ENCODE results near the gene ASXL1. TPM values are rescaled to one million over a fixed set of nuclear protein-coding genes. Genes with fewer than 3 reads are reported as not detected.

Gene ASXL1
- total RNA-seq, 2 donors from 2014 or later: 88.9 to 98.6 TPM

DNA sequence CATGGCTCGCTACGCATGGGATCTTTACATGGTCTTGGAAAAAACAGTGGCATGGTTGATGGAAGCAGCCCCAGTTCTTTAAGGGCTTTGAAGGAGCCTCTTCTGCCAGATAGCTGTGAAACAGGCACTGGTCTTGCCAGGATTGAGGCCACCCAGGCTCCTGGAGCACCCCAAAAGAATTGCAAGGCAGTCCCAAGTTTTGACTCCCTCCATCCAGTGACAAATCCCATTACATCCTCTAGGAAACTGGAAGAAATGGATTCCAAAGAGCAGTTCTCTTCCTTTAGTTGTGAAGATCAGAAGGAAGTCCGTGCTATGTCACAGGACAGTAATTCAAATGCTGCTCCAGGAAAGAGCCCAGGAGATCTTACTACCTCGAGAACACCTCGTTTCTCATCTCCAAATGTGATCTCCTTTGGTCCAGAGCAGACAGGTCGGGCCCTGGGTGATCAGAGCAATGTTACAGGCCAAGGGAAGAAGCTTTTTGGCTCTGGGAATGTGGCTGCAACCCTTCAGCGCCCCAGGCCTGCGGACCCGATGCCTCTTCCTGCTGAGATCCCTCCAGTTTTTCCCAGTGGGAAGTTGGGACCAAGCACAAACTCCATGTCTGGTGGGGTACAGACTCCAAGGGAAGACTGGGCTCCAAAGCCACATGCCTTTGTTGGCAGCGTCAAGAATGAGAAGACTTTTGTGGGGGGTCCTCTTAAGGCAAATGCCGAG lies 78.2 kb downstream of the ASXL1 start:
- no peaks in the 10 kb centered on the region for H3K4me1 ChIP-seq (ENCODE audit: control insufficient read depth, insufficient read depth, low read length)
- Mint-ChIP-seq H3K27me3 (ENCODE audit: insufficient read depth) (no peaks in the 10 kb centered on the region), H3K27ac (no peak overlapping the region), H3K36me3 (ENCODE audit: low read depth) (peaks cover 72% of the 10 kb centered on the region), H3K4me3 (no peak overlapping the region), H3K4me1 (peaks cover 10% of the 10 kb centered on the region), H3K9me3 (no peaks in the 10 kb centered on the region)
- TF ChIP-seq, protein P1, sequence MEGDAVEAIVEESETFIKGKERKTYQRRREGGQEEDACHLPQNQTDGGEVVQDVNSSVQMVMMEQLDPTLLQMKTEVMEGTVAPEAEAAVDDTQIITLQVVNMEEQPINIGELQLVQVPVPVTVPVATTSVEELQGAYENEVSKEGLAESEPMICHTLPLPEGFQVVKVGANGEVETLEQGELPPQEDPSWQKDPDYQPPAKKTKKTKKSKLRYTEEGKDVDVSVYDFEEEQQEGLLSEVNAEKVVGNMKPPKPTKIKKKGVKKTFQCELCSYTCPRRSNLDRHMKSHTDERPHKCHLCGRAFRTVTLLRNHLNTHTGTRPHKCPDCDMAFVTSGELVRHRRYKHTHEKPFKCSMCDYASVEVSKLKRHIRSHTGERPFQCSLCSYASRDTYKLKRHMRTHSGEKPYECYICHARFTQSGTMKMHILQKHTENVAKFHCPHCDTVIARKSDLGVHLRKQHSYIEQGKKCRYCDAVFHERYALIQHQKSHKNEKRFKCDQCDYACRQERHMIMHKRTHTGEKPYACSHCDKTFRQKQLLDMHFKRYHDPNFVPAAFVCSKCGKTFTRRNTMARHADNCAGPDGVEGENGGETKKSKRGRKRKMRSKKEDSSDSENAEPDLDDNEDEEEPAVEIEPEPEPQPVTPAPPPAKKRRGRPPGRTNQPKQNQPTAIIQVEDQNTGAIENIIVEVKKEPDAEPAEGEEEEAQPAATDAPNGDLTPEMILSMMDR (conservative IDR thresholded peaks at IDR 0.05): no peak
- H3K27me3 ChIP-seq (ENCODE audit: control insufficient read depth, insufficient read depth, low read length, poor library complexity, severe bottlenecking): no peaks in the 10 kb centered on the region
- H3K36me3 ChIP-seq (ENCODE audit: control insufficient read depth, insufficient read depth, low read length): peaks cover 86% of the 10 kb centered on the region
- no peak overlapping the region for H3K27ac ChIP-seq (ENCODE audit: low read depth, low read length)
- H3K4me3 ChIP-seq (ENCODE audit: low read length): no peak overlapping the region
- DNase-seq: peak; percentile 17
- 89 to 94% methylated on average over 9 to 11 of the region's 11 CpGs for WGBS, 2 experiments (ENCODE audit: insufficient coverage in 1 of 2, insufficient read length in 1 of 2)
- H3K9me3 ChIP-seq (ENCODE audit: control insufficient read depth, low read length): no peaks in the 10 kb centered on the region
- no peak overlapping the region for H3K9ac ChIP-seq (ENCODE audit: extremely low read depth, low read length, poor library complexity, severe bottlenecking)

DNA sequence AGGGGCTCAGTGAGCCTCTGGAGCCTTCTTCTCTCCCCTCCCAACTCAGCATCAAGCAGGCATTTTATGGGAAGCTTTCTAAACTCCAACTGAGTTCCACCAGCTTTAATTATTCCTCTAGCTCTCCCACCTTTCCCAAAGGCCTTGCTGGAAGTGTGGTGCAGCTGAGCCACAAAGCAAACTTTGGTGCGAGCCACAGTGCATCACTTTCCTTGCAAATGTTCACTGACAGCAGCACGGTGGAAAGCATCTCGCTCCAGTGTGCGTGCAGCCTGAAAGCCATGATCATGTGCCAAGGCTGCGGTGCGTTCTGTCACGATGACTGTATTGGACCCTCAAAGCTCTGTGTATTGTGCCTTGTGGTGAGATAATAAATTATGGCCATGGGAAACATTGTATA lies 78.8 kb downstream of the ASXL1 start:
- H3K4me3 Mint-ChIP-seq: no peak overlapping the region
- no peak overlapping the region for H3K27ac ChIP-seq (ENCODE audit: low read depth, low read length)
- H3K36me3 Mint-ChIP-seq (ENCODE audit: low read depth): peaks cover 65% of the 10 kb centered on the region
- no peaks in the 10 kb centered on the region for H3K27me3 Mint-ChIP-seq (ENCODE audit: insufficient read depth)
- H3K36me3 ChIP-seq (ENCODE audit: control insufficient read depth, insufficient read depth, low read length): peaks cover 80% of the 10 kb centered on the region
- H3K4me1 Mint-ChIP-seq: peaks cover 16% of the 10 kb centered on the region
- H3K9me3 ChIP-seq (ENCODE audit: control insufficient read depth, low read length): no peaks in the 10 kb centered on the region
- no peak overlapping the region for H3K9ac ChIP-seq (ENCODE audit: extremely low read depth, low read length, poor library complexity, severe bottlenecking)
- no peaks in the 10 kb centered on the region for H3K4me1 ChIP-seq (ENCODE audit: control insufficient read depth, insufficient read depth, low read length)
- no peaks in the 10 kb centered on the region for H3K27me3 ChIP-seq (ENCODE audit: control insufficient read depth, insufficient read depth, low read length, poor library complexity, severe bottlenecking)
- DNase-seq: peak; percentile 18
- no peak overlapping the region for H3K27ac Mint-ChIP-seq
- H3K9me3 Mint-ChIP-seq: no peaks in the 10 kb centered on the region
- 96 to 97% methylated on average over 7 of the region's 7 CpGs for WGBS, 2 experiments (ENCODE audit: insufficient coverage in 1 of 2, insufficient read length in 1 of 2)
- no peak overlapping the region for H3K4me3 ChIP-seq (ENCODE audit: low read length)
- TF ChIP-seq, protein P1 (conservative IDR thresholded peaks at IDR 0.05): no peak

DNA sequence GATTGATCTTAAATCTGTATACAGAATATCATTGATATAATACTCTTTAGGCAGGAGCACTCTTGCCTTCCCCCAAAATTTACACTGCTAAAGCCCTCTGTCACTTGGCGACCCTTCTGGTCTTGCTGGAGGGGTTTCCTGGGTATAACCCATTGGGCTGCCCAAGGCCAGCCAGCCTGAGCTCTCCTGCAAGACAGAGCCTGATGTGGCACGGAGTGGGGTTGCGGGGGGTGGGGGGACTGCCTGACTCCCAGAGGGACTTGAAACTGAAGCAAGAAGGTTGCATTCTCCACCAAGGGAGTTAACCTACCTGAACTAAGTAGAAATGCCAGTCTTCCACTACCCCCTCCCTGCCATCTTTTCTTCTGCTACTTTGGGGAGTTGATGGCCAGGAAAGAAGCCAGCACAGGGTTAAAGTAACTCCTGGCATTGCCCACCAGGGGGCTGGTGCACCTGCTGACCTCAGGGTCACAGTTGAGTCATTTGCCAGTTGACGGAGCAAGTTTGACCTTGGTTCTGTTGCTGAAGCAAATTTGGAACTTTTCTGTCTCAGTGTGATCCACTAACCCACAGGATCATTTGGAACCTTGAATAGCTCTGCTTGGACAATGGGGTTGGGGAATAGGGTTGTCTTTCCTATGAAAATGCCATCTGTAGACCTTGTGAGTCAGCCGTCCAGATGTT lies 79.4 kb downstream of the ASXL1 start:
- Histone ChIP-seq H3K9me3 (ENCODE audit: control insufficient read depth, low read length) (no peaks in the 10 kb centered on the region), H3K27ac (ENCODE audit: low read depth, low read length) (no peak overlapping the region), H3K4me3 (ENCODE audit: low read length) (no peak overlapping the region), H3K27me3 (ENCODE audit: control insufficient read depth, insufficient read depth, low read length, poor library complexity, severe bottlenecking) (no peaks in the 10 kb centered on the region), H3K4me1 (ENCODE audit: control insufficient read depth, insufficient read depth, low read length) (no peaks in the 10 kb centered on the region), H3K9ac (ENCODE audit: extremely low read depth, low read length, poor library complexity, severe bottlenecking) (no peak overlapping the region), H3K36me3 (ENCODE audit: control insufficient read depth, insufficient read depth, low read length) (peaks cover 74% of the 10 kb centered on the region)
- H3K36me3 Mint-ChIP-seq (ENCODE audit: low read depth): peaks cover 63% of the 10 kb centered on the region
- H3K4me1 Mint-ChIP-seq: peaks cover 18% of the 10 kb centered on the region
- H3K4me3 Mint-ChIP-seq: no peak overlapping the region
- DNase-seq: peak; percentile 72
- TF ChIP-seq, protein P1 (conservative IDR thresholded peaks at IDR 0.05): peak; percentile 79
- H3K27me3 Mint-ChIP-seq (ENCODE audit: insufficient read depth): no peaks in the 10 kb centered on the region
- WGBS, 2 experiments (ENCODE audit: insufficient coverage in 1 of 2, insufficient read length in 1 of 2): 94 to 100% methylated on average over 3 to 5 of the region's 5 CpGs
- H3K27ac Mint-ChIP-seq: no peak overlapping the region
- H3K9me3 Mint-ChIP-seq: no peaks in the 10 kb centered on the region

Data from endodermal cell (in vitro differentiated cells).